Stimulated activated CD8-positive, alpha-beta memory T cell treated with anti-CD3 and anti-CD28 coated beads, Interleukin-12 subunit alpha, Interleukin-12 subunit beta, amount 100 ng/mL, for 1 hour (primary cell): ENCODE results near the gene CYP24A1.

ENCODE experiments used
- DNase-seq: peaks from one replicate; pipeline ENCODE4 v3.0.0-alpha.2; 2020; ENCODE audit warnings: low read depth

CYP24A1 gene

DNA sequence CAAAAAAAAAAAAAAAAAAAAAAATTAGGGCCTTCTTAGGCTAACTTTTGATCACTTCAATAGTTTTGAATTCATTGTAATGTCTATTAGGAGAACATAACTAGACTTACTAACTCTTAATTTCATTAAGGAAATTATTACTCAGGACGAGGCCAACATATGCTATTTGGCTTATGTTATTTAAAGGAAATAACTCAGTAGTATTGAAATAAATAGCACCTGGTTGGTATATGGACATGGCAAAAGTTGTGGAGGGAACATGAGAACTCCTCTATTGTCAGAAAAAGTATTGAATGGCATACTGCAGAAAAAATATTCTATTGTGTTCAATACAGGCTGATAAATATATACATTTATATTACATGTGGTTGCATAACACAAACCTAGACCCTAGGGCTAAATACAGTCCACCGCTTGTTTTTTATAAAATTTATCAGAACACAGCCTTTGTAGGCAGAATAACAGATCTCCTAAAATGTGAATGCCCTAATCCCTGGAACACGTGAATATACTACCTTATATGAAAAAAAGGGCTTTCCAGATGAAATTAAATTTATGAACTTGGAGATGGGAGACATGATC is 18.0 kb downstream of the CYP24A1 start:
- DNase-seq, result no peak

DNA sequence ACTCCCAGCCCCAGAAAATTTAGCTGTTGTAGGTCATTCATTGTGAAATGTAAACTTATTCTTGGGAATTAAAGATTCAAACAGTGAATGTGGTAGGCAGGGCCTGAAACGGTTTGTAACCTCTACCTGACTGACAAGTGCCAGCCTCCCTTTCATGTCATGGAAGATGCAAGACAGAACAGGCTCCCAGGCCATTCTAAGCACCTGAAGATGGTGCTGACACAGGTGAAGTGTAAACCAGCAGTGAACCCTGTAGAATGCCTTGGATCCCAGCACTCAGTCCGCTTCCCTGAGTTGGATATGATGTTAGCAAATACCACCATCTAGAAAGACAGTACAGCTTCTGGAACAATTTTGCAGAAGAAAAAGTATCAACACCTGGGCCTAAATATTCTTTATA is 19.3 kb downstream of the CYP24A1 start:
- DNase-seq, result no peak

DNA sequence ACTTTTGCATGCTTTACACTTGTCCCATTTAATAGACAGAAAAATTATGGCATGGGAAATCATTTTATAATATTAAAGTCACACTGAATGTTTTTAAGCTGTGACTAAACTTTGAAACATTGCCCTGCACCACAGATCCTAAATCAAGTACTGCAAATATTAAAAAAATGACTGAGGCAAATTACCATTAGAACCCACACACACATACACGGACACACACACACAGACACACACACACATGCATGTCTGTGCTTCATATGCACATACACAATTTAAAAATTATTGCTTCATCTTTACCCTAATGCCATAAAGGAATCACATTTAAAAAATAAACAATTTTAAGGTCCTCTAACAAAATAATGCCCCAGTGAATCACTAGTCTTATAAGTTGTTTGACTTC is 19.9 kb downstream of the CYP24A1 start:
- no peak for DNase-seq

DNA sequence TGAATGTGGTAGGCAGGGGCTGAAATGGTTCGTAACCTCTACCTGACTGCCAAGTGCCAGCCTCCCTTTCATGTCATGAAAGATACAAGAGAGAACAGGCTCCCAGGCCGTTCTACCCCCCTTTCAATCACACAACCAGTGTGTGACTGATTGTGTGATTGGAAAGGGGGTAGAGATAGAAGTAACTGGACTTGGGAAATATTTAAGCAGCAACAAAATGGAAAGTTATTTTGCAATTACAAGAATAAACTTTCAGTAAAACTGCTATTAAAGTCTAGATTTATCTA is 20.8 kb downstream of the CYP24A1 start:
- no peak for DNase-seq

DNA sequence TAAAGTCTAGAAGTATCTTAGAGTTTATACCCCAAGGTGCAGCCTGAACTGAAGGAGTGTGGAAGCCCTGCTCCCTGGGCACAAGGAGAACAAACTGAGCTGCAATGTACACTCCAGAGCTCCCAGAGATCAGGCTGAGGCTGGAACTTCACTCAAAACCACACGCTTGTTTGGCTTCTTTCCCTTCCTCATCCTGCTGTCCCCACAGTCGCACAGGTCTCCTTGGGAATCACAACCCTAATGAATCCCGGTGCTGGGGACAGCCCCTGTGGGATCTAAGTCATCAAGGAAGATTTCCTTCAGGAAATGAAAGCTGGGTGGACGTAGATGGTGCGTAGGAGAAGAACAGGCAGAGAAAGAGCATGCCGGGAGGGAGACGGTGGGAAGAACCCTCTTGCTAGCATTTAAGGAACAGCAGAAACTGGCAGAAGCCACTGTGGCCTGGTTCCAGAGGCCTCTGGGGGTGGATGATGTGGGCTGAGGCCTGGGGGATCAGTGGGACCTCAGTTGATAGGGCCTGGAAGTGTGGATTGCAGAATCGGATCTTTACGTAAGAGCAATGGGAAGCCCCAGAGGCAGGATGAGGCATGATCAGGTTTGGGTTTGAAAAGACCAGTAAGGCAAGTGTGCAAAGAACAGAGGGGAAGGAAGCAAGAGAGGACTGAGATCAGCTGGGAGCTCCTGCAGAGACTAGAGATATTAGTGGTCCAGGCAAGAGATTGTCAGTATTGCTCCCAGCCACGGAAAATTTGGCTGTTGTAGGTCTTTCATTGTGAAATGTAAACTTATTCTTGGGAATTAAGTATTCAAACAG is 21.4 kb downstream of the CYP24A1 start:
- DNase-seq, result no peak

DNA sequence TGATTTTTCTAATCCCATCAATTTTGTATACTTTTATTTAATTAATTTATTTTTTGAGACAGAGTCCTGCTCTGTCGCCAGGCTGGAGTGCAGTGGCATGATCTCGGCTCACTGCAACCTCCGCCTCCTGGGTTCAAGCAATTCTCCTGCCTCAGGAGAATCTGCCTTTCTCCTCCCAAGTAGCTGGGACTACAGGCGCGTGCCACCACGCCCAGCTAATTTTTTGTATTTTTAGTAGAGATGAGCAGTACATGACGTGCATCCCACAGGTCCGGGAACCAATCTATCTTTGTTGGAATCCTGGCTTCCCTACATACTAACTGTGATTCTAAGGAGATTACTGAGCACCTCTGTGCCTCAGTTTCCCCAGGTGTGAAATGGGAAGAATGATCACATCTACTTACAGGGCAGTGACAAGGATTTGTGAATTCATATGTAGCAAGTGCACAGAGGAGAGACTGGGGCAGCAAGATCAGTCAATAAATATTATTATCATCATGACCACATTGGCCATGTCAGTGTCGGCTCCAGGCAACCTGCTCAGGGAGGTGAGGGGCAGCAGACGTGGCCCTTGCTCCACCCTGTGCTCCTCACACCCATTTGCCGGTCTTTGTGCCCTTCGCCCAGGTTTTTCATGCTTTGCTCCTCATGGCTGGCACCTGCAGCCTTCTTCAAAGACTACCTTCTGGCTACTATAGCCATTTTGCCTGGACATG is 22.1 kb downstream of the CYP24A1 start:
- no peak for DNase-seq

DNA sequence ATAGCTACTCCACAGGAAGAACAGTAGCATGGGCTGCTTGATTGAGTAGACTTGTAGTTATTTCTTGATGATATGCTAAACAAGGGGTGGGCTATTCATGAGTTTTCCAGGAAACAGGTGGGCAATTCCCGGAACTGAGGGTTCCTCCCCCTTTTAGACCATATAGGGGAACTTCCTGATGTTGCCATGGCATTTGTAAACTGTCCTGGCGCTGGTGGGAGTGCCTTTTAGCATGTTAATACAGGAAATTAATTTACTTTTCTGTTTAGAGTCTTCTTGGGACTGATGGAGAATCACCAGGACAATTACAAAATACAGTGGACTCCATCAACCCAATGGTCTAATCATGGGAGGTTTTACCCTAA is 22.7 kb downstream of the CYP24A1 start:
- no peak for DNase-seq

DNA sequence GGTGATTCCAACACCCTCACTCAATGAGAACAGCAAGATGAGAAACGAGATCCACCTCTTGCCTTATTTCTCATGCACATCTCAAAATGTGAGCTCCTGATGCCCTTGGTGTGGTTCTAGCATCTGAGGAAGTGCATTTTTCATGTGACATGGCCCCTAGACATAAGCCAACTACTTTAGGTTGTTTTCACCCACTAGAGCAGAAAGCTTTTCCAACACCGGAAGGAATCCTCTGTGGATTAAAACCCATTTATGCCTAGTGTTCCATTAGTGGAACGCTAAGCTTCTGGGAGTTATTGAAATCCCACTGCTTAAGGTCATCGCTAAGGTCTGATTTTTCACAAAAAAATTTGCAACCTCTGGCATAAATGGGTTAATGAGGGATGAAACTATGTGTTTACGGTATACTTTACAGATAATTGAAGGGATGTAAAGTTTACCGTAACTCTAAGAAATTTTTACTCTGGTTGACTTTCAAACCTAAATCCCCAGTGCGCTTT is 24.0 kb downstream of the CYP24A1 start:
- no peak for DNase-seq

DNA sequence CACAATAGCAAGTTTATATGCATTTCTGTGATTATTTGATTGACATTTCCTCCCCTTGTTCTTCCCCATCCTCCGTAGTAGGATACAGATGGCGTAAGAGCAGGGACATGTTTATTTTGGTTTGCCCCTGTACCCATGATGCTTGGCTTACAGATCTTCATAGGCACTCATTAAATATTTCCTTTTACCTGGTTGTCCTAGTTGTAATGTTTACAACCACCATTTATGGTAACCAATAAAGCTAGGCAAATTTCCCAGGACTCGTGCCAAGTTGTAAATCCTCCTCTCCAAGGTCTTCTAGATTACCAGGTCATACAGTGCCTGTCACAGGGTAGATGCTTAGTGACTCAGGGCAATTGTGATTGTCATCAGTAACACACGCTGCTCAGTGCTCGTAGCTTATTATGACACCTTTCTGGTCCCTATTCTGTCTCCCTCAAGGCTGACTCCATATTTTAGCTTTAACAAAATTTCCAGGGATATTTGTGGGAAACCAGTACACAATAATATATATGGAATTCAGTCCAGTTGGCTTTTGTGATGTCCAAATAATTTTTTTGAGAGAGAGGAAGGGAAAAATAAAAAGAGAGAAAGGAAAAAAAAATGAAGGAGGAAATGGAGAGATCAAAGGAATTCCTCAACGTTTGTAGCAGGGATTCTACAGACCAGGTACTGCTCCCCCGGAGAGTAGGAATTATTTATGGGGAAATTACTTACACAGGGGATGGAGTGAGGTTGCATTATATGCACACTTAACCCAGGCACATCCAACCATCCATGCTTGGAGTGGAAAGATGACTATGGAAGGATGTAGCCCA is 24.6 kb downstream of the CYP24A1 start:
- DNase-seq, result no peak

DNA sequence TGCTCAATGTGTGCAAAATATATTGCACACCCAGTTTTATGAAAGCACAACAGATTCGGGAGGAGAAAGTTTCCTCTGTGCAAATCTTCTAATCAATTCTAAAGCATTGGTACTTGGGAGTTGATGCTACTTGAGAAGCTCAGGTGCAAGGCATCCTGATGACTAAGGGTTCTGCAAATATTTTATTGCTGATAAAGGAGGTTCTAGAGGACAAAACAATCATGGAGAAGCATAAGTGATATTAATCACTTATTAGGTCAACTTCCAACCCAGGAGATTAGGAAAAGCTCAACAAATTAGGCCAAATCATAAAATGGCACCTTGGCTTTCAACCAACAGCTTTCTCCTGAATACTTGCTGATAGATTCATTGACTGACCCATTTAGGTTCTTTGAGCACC is 27.1 kb downstream of the CYP24A1 start:
- DNase-seq, result no peak

DNA sequence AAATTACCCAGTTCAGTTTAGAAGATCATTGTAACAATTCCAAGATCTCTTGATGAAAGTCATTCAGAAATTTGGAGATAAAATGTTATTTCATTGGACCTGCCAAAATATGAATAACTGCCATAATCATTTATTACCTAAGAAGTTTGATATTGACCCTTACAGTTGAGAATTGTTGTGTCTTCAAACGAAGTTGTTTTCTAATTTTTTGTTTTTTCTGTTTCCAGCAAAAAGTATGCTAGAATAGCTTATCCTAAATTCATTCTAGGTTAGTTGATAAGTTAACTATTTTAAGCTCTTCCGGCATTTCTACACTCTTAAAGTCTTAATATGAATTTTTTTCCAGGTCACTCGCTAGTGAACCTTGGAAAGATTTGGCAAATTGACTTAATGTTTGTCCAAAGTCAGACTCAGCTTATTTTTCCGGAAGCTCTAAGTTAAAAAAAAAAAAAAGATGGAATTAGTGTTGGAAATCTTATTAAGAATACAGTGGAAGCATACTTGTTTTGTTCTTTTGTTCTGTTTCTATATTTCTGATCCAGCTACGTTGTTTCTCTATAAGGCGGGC is 28.9 kb downstream of the CYP24A1 start:
- no peak for DNase-seq

DNA sequence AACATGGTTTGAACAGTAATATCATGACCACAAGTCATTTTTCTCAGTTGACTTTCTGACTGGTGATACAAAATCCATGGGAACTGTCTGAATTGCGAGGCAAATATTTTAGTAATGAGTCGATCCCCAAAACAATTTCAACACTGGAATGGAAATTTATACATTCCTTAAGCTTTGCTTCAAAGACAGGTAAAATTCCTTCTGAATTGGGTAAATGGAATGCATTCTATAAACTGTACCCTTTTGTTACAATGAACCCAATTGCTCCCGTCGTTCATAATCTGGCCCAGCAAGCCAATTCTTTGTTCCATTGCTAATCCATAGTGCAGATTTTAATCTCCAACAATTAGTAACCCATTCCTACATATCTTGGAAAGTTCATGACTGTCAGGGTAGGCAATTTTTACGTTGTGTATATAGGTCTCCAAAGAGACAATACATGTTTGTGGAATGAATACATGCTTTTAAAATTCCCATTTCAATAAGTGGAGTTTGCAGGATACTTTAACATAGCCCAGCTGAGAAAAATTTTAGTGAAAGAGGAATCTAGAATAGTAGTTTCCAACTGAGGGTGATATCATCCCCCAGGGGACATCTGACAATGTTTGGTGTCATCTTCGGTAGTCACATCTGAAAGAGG is 32.7 kb downstream of the CYP24A1 start:
- DNase-seq, result no peak

DNA sequence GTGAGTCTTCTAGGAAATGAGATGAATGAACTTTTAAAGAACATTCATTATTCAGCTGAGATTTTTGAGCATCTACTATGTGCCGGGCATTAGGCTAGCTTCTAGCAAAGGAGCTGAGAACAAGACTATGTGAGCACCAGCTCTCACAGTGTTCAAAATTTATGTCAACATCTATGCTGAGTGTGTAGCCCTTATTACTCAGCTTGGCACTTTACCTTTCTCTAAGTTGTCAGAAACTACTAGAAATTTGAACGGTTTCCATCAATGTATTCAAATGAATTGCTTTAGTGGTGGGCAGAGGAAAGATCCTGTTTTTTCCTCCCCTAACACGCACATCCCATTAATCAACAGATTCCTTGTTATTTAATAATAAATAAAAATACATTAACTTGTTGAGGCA is 33.3 kb downstream of the CYP24A1 start:
- no peak for DNase-seq

DNA sequence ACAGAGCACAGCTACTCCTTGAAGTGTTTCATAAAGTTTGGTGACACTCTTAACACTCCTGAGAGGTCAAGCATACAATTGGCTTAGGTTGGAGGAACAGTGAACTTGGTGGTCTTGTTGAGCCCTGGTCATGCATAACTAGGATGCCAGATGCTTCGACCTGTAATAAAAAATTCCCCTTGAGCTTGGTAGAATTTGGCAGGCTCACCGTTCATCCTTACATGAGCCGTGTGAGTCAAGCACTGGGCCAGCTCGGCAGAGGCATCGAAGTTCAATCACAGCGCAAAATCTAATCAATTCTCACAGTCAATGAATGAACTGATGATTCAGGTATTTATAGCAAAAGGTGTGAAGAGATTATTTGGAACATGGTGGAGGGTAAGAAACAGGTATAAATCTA is 33.7 kb downstream of the CYP24A1 start:
- DNase-seq, result no peak

DNA sequence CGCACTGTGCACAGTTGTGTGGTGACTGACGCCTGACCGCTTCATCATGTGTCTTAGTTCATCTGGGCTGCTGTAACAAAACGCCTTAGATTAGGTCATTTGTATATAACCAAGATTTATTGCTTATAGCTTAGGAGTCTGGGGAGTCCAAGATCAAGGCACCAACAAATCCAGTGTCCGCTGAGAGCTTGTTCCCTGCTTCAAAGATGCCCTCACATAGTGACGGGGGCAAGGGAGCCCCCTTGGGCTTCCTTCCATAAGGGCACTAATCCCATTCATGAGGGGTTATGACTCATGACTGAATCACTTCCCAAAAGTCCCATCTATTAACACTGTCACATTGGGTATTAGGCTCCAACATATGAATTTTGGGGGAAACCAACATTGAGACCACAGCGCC is 34.6 kb downstream of the CYP24A1 start:
- no peak for DNase-seq

DNA sequence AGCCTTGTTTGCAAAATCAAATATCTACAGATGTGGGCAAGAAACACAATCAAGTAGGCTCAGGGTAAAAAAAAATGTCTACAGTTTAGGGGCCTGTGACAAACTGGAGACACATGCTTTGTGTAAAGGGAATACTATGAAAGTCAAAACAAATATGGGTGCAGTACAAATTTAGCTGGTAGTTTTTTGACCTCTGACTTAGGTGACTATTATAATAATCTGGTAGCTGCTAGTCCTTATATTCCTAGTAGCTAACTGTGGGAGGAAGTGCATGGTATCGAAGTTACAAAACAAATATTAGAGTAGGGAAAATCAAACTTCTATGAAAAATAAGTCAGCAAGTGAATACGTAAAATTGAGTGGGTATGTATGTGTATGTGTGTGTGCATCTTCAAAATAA is 35.4 kb downstream of the CYP24A1 start:
- no peak for DNase-seq

DNA sequence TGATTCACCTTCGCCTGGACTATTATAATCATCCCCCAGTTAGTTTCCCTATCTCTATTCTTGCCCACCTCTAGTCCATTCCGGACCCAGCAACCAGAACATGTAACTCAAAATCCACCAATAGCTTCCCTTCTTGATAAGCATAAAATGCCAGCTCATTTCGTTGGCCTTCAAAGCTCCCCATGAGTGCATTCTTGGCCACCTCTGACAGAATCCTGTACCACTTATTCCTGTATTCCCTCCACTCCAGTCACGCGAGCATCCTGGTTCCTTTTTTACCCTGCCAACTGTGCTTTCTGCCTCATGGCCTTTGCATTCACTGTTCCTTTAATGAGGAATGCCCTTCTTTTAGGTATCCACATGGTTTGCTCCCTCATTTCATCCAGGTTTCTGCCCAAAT is 36.7 kb downstream of the CYP24A1 start:
- DNase-seq, result no peak

DNA sequence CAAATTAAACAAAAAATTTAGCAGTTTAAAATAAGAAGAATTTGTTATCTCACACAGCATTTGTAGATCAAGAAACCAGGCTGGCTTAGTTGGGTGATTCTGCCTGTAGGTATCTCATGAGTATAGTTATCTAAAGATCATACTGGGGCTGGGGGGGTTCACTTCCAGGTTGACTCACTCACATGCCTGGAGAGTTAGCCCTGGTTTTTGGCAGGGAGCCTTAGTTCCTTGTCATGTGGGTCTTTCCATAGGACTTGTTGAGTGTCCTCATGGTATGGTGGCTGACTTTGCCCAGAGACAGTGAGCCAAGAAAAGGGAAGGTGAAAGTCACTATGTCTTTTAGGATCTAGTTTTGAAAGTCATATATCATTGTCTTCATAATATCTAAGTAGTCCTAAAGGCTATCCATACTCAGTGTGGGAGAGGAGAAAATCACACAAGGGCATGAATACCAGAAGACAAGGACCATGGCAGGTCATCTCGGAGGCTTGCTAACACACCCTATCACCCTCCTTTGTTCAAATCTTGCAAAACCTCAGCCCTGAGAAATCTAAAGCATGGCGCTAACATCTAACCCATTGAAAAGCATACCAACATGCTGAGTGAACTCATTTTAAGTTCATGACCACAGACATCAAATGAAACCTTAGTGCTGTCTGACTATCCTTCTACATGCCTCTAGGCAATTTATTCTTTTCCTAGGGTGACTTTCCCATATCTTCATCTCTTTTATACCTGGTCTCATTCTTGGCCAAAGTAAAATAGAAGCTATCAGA is 39.2 kb downstream of the CYP24A1 start:
- no peak for DNase-seq

DNA sequence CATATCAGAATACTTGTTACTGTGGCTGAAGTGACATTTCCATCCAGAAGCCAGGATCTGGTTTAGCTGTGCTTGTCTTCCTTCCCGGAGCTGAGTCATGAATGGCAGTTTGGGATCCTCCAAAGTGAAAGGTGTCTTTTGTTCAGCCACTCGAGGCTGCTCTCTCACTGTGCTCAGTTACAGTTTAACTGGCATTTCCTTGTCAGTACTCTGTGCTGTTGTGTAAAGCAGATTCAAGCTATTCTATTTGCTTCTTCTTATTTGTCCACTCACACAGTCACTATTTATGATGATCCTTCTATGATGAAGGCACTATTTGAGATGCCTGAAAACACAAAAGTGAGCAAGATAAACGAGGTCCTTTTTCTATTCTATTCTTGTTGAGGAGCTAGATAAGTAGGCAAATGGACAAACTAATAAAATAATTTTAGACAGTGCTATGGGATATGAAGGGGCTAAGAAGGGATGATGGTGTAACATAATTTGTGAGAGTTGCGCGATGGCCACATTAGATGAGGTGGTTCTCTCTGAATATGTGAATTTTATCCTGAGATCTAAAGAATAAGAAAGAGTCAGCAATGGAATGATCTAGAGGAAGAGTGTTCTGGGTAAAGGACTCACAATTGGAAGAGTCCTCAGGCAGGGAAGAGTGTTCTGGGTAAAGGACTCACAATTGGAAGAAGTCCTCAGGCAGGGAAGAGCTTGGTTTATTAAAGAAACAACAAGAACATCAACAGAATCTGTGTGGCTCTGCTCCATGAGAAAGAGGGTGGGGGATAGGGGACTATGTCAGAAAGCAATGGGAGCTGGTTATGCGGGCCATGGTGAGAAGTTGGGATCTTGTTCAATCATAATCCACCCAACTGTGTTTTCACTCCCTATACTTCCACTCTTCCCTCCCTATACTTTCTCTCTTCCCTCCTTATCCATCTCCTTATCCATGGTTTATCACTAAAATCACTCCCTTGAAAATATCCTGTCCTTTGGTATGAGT is 40.1 kb downstream of the CYP24A1 start:
- no peak for DNase-seq
